ENCODE measurements around the gene CD34.

- TF ChIP-seq CTCF (IDR thresholded peaks at IDR 0.05; ENCODE audit: low read depth, low read length) (no peak), EZH2phosphoT487 (IDR thresholded peaks at IDR 0.05; ENCODE audit: low read depth) (no peak)
Observed at GRCh38 chr1:207959141-207959825, 48.4 kb upstream of the CD34 start.
